Measurements from ENCODE around the gene THEMIS2. TPM values are rescaled to one million over a fixed set of nuclear protein-coding genes. Genes with fewer than 3 reads are reported as not detected.

Gene THEMIS2
- total and polyA plus RNA-seq, 10 of the 15 experiments (the other 5 are each of a cell fraction or from before 2014, with no cell fraction given): 9.1 to 114 (median 38.3) TPM

GRCh38 chr1:27868932-27869718, 3.2 kb upstream of the THEMIS2 start (continued):
- TF ChIP-seq POU2F2 (IDR thresholded peaks at IDR 0.05; ENCODE audit: borderline replicate concordance, low read depth, low read length) (0 out of 3 replicates have a peak, but pooled peaks have one; percentile 47), MEF2B (IDR thresholded peaks at IDR 0.05; ENCODE audit: partially characterized antibody, poor library complexity, severe bottlenecking) (peak; percentile 33), PRDM15 (CRISPR knock-in tag; IDR thresholded peaks at IDR 0.05) (peak; percentile 72; the same call in 1 of the 2 replicates), TCF3 (IDR thresholded peaks at IDR 0.05; ENCODE audit: borderline replicate concordance, insufficient read depth, low read depth, low read length) (peak; percentile 57; the same call in 1 of the 2 replicates), NBN (IDR thresholded peaks at IDR 0.05) (peak; percentile 52), CHD2 (IDR thresholded peaks at IDR 0.05; ENCODE audit: borderline replicate concordance, low read depth, low read length) (0 out of 2 replicates have a peak, but pooled peaks have one; percentile 31), GATAD2B (conservative IDR thresholded peaks at IDR 0.05; ENCODE audit: low read depth) (peak; percentile 68), SMARCA5 (IDR thresholded peaks at IDR 0.05) (no peak), HCFC1 (IDR thresholded peaks at IDR 0.05; ENCODE audit: low read length) (no peak), REST (IDR thresholded peaks at IDR 0.05; ENCODE audit: low read depth, low read length) (no peak), IRF4 (IDR thresholded peaks at IDR 0.05; ENCODE audit: low read depth, low read length) (peak; percentile 55; the same call in 1 of the 2 replicates), ZNF622 (IDR thresholded peaks at IDR 0.05) (no peak), GABPA (IDR thresholded peaks at IDR 0.05; ENCODE audit: low read depth) (no peak), HDGF (IDR thresholded peaks at IDR 0.05) (0 out of 2 replicates have a peak, but pooled peaks have one; percentile 19), RUNX3 (IDR thresholded peaks at IDR 0.05; ENCODE audit: low read length) (peak; percentile 51), NFYA (IDR thresholded peaks at IDR 0.05; ENCODE audit: borderline replicate concordance, low read depth, low read length) (no peak), NR2F1 (conservative IDR thresholded peaks at IDR 0.05) (peak; percentile 78), ZNF592 (IDR thresholded peaks at IDR 0.05) (no peak)

Measured in GM12878 (cell line).